ENCODE data around the gene TMEM134. TPM values are rescaled to one million over a fixed set of nuclear protein-coding genes. Genes with fewer than 3 reads are reported as not detected.

Gene TMEM134
- total RNA-seq, 4 donors from 2014 or later = 21.4 to 85.5 (median 36.2) TPM

DNA sequence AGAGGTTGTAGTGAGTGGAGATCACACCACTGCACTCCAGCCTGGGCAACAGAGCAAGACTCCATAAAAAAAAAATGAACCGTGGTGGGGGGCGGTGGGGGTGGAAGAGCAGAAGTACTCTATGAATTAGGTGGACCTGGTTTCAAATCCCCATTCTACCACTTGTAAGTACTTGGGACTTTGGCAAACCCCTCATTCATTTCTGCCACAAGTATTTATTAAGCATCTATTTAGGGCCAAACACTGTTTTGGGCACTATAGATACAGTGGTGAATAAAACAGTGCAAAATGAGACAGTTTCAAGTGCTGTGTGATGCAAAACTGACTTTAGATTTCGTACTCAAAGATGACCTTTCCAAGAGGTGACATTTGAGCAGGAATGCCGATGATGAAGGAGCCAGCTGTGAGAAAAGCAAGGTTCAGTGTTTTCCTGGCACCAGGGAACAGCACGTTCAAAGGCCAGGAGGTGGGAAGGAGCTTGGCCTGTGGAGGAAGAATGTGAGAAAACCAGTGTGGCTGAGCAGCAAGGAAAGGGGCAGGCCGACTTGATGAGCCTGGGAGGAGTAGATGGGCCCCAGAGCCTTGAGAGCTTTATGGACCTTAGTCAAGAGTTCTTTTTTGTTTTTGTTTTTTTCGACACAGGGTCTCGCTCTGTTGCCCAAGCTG is 1.4 kb upstream of the TMEM134 start:
- TF ChIP-seq, protein P1, sequence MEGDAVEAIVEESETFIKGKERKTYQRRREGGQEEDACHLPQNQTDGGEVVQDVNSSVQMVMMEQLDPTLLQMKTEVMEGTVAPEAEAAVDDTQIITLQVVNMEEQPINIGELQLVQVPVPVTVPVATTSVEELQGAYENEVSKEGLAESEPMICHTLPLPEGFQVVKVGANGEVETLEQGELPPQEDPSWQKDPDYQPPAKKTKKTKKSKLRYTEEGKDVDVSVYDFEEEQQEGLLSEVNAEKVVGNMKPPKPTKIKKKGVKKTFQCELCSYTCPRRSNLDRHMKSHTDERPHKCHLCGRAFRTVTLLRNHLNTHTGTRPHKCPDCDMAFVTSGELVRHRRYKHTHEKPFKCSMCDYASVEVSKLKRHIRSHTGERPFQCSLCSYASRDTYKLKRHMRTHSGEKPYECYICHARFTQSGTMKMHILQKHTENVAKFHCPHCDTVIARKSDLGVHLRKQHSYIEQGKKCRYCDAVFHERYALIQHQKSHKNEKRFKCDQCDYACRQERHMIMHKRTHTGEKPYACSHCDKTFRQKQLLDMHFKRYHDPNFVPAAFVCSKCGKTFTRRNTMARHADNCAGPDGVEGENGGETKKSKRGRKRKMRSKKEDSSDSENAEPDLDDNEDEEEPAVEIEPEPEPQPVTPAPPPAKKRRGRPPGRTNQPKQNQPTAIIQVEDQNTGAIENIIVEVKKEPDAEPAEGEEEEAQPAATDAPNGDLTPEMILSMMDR (IDR thresholded peaks at IDR 0.05; ENCODE audit: low read depth) = no peak

DNA sequence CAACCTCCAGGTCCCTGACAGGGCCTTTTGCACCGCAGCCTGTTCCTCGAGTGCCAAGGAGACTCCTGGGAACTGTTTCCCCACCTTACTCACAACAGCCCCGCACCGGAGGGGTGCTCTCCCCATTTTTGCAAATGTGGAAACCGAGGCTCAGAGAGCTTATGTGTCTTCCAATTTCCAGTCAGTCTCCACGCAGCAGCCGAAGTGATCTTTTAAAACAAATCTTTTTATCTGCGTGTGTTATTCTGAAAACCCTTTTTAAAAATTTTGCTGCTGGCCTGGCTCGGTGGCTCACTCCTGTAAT is 409 bp upstream of the TMEM134 start:
- TF ChIP-seq, protein P1 (IDR thresholded peaks at IDR 0.05; ENCODE audit: low read depth) = no peak

DNA sequence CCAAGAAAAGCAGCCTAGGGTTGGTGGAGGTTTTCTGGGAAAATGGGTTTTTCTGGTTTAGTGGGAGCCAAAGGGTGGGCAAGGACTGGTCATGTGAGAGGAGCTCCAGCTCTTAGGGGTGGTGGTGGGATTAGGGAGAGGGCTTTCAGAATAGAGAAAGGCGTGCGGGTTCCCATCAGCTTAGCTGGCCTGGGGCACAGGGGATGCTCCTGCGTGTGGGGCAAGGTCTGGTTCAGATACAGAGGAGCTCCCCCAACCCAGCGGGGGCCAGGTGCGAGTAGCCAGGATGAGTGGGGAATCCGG is 644 bp downstream of the TMEM134 start:
- TF ChIP-seq, protein P1 (IDR thresholded peaks at IDR 0.05; ENCODE audit: low read depth) = no peak

DNA sequence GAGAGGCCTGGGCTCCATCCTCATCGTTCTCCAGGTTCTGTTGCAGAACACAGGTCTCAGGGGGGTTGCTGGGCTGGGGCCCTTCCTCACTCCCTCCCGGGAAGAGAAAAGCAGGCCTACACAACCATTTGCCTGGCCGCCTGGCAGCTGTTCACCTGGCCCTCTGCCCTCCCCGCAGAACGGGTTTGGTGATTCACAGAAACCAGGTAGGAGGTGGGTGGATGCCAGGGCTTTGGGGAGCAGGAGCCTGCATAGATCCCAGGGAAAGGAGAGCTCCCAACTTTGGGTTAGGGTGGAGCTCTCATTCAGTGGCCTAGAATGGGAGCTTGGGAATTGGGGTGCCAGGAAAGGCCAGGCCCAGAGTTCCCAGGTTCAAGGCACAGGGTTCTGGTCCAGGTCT is 995 bp downstream of the TMEM134 start:
- TF ChIP-seq, protein P1 (IDR thresholded peaks at IDR 0.05; ENCODE audit: low read depth) = no peak

DNA sequence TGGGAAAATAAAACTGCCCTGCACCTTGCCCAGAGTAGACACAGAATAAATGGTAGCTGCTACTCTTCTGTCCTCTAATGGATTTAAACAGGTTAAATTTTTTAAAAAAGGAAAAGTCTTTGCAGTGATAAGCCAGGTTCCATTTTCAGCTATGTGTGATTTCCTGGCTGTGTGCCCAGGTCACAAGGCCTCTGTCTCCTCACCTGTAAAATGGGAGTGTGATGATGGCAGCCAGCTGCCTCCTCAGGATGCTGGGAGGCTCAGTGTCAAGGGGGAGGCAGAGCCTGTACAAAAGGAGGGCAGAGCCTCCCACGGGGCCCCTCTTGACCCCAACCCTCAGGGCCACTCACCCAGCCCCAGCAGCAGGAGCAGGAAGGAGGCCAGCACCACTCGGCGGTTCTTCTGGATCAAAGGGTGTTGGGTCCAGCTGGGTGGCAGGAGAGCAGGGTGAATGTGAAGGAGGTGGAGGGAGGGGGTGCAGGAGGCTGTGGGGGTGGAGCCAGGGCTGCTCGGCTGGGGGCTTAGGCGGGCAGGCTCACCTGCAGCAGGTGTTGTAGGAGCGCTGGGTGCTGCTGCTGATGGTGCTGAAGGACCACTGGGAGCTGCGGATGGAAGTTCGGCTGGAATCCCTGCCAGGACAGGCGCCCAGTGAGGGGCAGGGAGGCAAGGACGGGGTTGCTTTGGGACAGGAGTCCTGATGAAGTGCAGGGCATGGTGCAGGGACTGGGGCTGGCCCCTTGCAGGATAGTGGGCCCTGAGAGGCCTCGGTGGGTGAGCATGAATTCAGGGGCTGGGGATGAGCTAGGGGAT is 1.9 kb downstream of the TMEM134 start:
- TF ChIP-seq, protein P1 (IDR thresholded peaks at IDR 0.05; ENCODE audit: low read depth) = no peak

DNA sequence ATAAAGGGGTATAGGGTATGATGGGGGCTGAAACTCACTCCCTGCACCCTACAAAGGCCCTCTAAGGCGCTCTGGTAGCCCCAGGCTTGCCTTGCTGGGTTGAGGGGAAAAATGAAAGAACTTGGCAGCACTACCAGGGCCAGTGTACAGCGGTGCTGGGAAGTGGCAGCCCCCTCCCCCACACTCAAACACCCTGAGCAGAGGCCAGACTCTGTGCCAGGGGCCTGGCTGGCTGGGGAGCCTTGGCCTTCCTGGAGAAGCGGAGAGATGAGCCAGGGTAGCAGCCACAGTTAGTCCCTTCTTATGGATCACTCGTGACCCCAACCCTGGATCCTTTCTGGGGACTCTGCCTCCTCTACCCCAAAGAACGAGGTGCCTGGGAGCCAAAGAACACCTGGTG is 2.7 kb downstream of the TMEM134 start:
- TF ChIP-seq, protein P1 (IDR thresholded peaks at IDR 0.05; ENCODE audit: low read depth) = no peak

DNA sequence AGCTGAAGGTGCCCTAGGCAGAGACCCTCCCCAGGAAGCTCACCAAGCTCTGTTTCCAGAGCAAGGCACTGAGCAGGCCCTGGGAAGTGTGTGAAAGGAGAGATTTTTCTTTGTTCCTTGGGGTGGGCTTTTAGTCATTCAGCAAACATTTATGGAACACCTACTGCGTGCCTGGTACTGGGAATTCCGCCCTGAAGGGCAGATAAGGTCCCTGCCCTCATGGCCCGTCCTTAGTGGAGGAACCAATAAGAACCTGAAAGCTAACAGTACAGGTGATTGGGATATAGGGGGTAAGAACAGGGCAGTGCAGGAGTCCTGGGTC is 3.9 kb downstream of the TMEM134 start:
- TF ChIP-seq, protein P1 (IDR thresholded peaks at IDR 0.05; ENCODE audit: low read depth) = no peak

Measured in subcutaneous adipose tissue (tissue), 4 donors.